C4-2B (cell line): ENCODE results near the gene S100A5.

Experiments
- CTCF ChIP-seq: fragments of 450-650 bp; conservative IDR thresholded peaks from 2 replicates; pipeline ENCODE4 v1.5.1; 2017; ENCODE audit warnings: mild to moderate bottlenecking
- ZFX ChIP-seq: fragments of 450-650 bp; IDR thresholded peaks from 2 replicates; pipeline ENCODE4 v1.6.1; 2017

GRCh38 chr1:153493343-153493960 lies 47.3 kb downstream of the S100A5 start:
- TF ChIP-seq CTCF (no peak), ZFX (no peak)
